Activated CD8-positive, alpha-beta memory T cell treated with anti-CD3 and anti-CD28 coated beads, Interleukin-2, amount 50 U/mL, for 48 hours (primary cell): ENCODE results near the gene PRXL2B.

Source experiments
- DNase-seq: peaks from one replicate; pipeline ENCODE4 v3.0.0-alpha.2; 2020

Gene PRXL2B

GRCh38 chr1:2638466-2639115 is 52.0 kb downstream of the PRXL2B start:
- no peak for DNase-seq

- DNase-seq: no peak
Measured at GRCh38 chr1:2639203-2639602, 52.6 kb downstream of the PRXL2B start.

- no peak for DNase-seq
Measured at GRCh38 chr1:2639607-2640521, 53.3 kb downstream of the PRXL2B start.

GRCh38 chr1:2640626-2641025 is 54.0 kb downstream of the PRXL2B start:
- DNase-seq: no peak
